Activated naive CD8-positive, alpha-beta T cell treated with anti-CD3 and anti-CD28 coated beads for 36 hours (primary cell): Measurements from ENCODE around the gene SELENOP. TPM values are rescaled to one million over a fixed set of nuclear protein-coding genes. Genes with fewer than 3 reads are reported as not detected.

ENCODE experiments used
- DNase-seq: peaks from one replicate; pipeline ENCODE4 v3.0.0; 2021
- H3K27ac Mint-ChIP-seq: one replicate; pipeline ENCODE4 v1.8.0; 2022; ENCODE audit warnings: mild to moderate bottlenecking, moderate library complexity, mixed read lengths
- H3K27me3 Mint-ChIP-seq: one replicate; pipeline ENCODE4 v1.8.0; 2022; ENCODE audit warnings: mild to moderate bottlenecking, mixed read lengths
- H3K36me3 Mint-ChIP-seq: one replicate; pipeline ENCODE4 v1.8.0; 2021; ENCODE audit warnings: mild to moderate bottlenecking, mixed read lengths
- H3K4me1 Mint-ChIP-seq: one replicate; pipeline ENCODE4 v1.8.0; 2021; ENCODE audit warnings: mixed read lengths
- H3K4me3 Mint-ChIP-seq: one replicate; pipeline ENCODE4 v1.8.0; 2022; ENCODE audit warnings: mild to moderate bottlenecking, moderate library complexity, mixed read lengths
- H3K9me3 Mint-ChIP-seq: one replicate; pipeline ENCODE4 v1.8.0; 2022; ENCODE audit warnings: mixed read lengths
- total RNA-seq, 2 experiments: library from RNA; stranded (reverse); gene quantifications; one replicate each; pipeline ENCODE4 v1.2.3, GENCODE V29; 2021

SELENOP gene
- total RNA-seq, 2 experiments from 2014 or later: not detected

DNA sequence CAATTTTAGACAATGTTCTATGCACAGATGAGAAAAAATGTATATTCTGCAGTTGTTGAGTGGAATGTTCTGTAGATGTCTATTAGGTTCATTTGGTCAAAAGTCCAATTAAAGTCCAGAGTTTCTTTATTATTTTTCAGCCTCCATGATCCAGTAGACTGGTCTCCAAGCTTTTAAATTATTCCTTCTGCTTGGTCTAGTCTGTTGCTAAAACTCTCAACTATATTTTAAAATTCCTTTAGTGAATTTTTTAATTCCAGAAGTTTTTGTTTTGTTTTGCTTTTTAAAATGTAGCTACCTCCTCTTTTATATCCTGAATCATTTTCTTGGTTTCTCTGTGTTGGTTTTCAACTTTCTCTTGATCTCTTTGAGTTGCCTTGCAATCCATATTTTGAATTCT is 24.6 kb downstream of the SELENOP start:
- Mint-ChIP-seq H3K4me3 (no peak overlapping the region), H3K4me1 (no peaks in the 10 kb centered on the region), H3K36me3 (peaks cover 54% of the 10 kb centered on the region), H3K9me3 (peaks cover 26% of the 10 kb centered on the region), H3K27me3 (no peaks in the 10 kb centered on the region), H3K27ac (no peak overlapping the region)
- no peak for DNase-seq

DNA sequence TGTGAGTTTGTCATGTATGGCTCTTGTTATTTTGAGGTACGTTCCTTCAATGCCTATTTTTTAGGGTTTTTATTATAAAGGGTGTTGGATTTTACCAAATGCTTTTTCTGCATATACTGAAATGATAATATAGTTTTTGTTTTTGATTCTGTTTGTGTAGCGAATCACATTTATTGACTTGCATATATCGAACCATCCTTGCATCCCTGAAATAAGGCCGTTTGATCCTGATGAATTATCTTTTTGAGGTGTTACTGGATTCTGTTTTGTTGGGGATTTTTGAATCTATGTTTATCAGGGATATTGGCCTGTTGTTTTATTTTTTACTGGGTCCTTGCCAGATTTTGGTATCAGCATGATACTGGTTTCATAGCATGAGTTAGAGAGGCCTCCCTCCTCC is 25.9 kb downstream of the SELENOP start:
- peaks cover 49% of the 10 kb centered on the region for H3K36me3 Mint-ChIP-seq
- no peaks in the 10 kb centered on the region for H3K4me1 Mint-ChIP-seq
- no peak overlapping the region for H3K4me3 Mint-ChIP-seq
- H3K27me3 Mint-ChIP-seq: no peaks in the 10 kb centered on the region
- no peak overlapping the region for H3K27ac Mint-ChIP-seq
- DNase-seq: no peak
- peaks cover 26% of the 10 kb centered on the region for H3K9me3 Mint-ChIP-seq

- Mint-ChIP-seq H3K36me3 (peaks cover 38% of the 10 kb centered on the region), H3K4me1 (no peaks in the 10 kb centered on the region), H3K27me3 (no peaks in the 10 kb centered on the region), H3K4me3 (no peak overlapping the region), H3K9me3 (peaks cover 23% of the 10 kb centered on the region), H3K27ac (no peak overlapping the region)
- no peak for DNase-seq
Observed at GRCh38 chr5:42784132-42784531, 27.6 kb downstream of the SELENOP start.

- H3K4me1 Mint-ChIP-seq: no peaks in the 10 kb centered on the region
- no peak overlapping the region for H3K4me3 Mint-ChIP-seq
- H3K27ac Mint-ChIP-seq: no peak overlapping the region
- no peaks in the 10 kb centered on the region for H3K27me3 Mint-ChIP-seq
- peaks cover 29% of the 10 kb centered on the region for H3K36me3 Mint-ChIP-seq
- no peak for DNase-seq
- H3K9me3 Mint-ChIP-seq: peaks cover 11% of the 10 kb centered on the region
Observed at GRCh38 chr5:42781584-42781983, 30.1 kb downstream of the SELENOP start.

- H3K9me3 Mint-ChIP-seq: no peaks in the 10 kb centered on the region
- no peak overlapping the region for H3K4me3 Mint-ChIP-seq
- no peak for DNase-seq
- peaks cover 9% of the 10 kb centered on the region for H3K36me3 Mint-ChIP-seq
- no peaks in the 10 kb centered on the region for H3K27me3 Mint-ChIP-seq
- H3K27ac Mint-ChIP-seq: no peak overlapping the region
- peaks cover 1% of the 10 kb centered on the region for H3K4me1 Mint-ChIP-seq
Observed at GRCh38 chr5:42779083-42779482, 32.6 kb downstream of the SELENOP start.

DNA sequence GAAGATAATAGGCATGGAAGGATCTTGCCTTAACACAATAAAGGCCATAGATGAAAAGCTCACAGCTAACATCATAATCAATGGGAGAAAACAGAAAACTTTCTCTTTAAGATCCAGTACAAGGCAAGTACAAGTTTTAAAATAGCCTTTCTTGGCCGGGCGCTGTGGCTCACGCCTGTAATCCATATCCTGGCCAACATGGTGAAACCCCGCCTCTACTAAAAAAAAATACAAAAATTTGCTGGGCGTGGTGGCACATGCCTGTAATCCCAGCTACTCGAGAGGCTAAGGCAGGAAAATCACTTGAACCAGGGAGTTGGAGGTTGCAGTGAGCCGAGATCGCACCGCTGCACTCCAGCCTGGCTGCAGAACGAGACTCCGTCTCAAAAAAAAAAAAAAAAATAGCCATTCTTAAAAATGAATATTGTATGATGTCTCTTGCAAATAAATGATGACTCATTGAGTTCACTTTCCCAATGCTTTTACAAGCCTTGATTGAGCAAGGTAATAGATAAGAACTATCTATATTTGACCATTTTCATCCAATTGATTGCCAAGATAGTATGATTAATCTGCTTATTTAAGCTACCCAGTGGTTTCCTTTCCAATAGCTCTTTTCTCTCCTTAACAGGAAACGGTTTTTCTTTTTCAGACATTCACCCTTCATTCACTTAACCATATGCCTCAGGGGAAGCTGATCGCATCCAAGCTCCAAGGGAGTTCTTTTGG is 39.3 kb downstream of the SELENOP start:
- no peak overlapping the region for H3K4me3 Mint-ChIP-seq
- no peak for DNase-seq
- H3K27ac Mint-ChIP-seq: no peak overlapping the region
- H3K27me3 Mint-ChIP-seq: peaks cover 4% of the 10 kb centered on the region
- no peaks in the 10 kb centered on the region for H3K9me3 Mint-ChIP-seq
- H3K36me3 Mint-ChIP-seq: peaks cover 7% of the 10 kb centered on the region
- H3K4me1 Mint-ChIP-seq: peaks cover 1% of the 10 kb centered on the region

DNA sequence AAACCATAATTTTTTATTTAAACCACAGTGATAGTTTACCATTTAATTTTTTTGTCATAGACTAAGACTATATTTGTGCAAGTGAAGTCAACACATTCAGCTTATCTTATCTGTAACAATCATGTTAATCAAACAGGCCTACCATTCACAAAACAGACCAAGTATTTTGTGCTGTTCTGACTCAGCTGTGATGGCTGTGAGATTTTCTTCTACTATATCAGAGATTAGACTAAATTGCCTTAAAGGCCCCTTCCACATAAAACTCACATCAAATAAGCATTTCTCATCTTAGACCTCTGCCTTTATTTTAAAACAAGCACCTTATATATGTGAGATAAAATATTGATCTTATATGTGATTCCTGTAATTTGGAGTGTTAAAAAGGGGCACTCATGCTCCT is 41.7 kb downstream of the SELENOP start:
- no peaks in the 10 kb centered on the region for H3K9me3 Mint-ChIP-seq
- H3K27me3 Mint-ChIP-seq: peaks cover 4% of the 10 kb centered on the region
- no peak for DNase-seq
- H3K4me3 Mint-ChIP-seq: no peak overlapping the region
- H3K27ac Mint-ChIP-seq: no peak overlapping the region
- H3K4me1 Mint-ChIP-seq: peaks cover 1% of the 10 kb centered on the region
- peaks cover 7% of the 10 kb centered on the region for H3K36me3 Mint-ChIP-seq

- H3K36me3 Mint-ChIP-seq: peaks cover 14% of the 10 kb centered on the region
- no peaks in the 10 kb centered on the region for H3K9me3 Mint-ChIP-seq
- peaks cover 4% of the 10 kb centered on the region for H3K27me3 Mint-ChIP-seq
- H3K27ac Mint-ChIP-seq: no peak overlapping the region
- no peaks in the 10 kb centered on the region for H3K4me1 Mint-ChIP-seq
- DNase-seq: no peak
- H3K4me3 Mint-ChIP-seq: no peak overlapping the region
Observed at GRCh38 chr5:42768106-42768504, 43.6 kb downstream of the SELENOP start.

GRCh38 chr5:42767491-42768105 is 44.1 kb downstream of the SELENOP start:
- Mint-ChIP-seq H3K27ac (no peak overlapping the region), H3K36me3 (peaks cover 14% of the 10 kb centered on the region), H3K9me3 (no peaks in the 10 kb centered on the region), H3K4me1 (no peaks in the 10 kb centered on the region), H3K4me3 (no peak overlapping the region), H3K27me3 (peaks cover 4% of the 10 kb centered on the region)
- no peak for DNase-seq

- peaks cover 9% of the 10 kb centered on the region for H3K4me1 Mint-ChIP-seq
- no peak overlapping the region for H3K27ac Mint-ChIP-seq
- H3K36me3 Mint-ChIP-seq: peaks cover 9% of the 10 kb centered on the region
- no peak overlapping the region for H3K4me3 Mint-ChIP-seq
- DNase-seq: no peak
- H3K27me3 Mint-ChIP-seq: peaks cover 3% of the 10 kb centered on the region
- no peaks in the 10 kb centered on the region for H3K9me3 Mint-ChIP-seq
Observed at GRCh38 chr5:42761791-42762190, 49.9 kb downstream of the SELENOP start.

DNA sequence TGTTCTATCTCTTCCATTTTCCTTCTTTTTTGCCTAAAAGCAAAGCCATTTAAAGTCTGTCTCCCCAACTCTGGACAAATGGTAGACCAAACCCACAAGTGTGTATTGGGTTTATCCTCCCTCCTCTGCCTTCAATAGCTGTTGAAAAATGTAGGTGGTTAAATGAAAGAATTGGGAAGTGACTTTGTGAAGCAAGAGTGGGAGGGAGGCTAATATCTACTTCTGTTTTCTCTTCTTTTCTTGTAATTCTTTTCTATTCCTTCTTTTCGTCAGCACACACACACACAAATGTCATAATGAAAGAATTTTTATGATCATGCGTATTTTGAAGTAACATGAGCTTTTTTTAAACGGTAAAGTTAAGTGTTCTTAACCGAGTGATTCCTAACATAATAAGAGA is 51.3 kb downstream of the SELENOP start:
- H3K27me3 Mint-ChIP-seq: peaks cover 3% of the 10 kb centered on the region
- H3K4me3 Mint-ChIP-seq: no peak overlapping the region
- no peaks in the 10 kb centered on the region for H3K9me3 Mint-ChIP-seq
- no peak overlapping the region for H3K27ac Mint-ChIP-seq
- peaks cover 9% of the 10 kb centered on the region for H3K4me1 Mint-ChIP-seq
- H3K36me3 Mint-ChIP-seq: peaks cover 9% of the 10 kb centered on the region
- no peak for DNase-seq

DNA sequence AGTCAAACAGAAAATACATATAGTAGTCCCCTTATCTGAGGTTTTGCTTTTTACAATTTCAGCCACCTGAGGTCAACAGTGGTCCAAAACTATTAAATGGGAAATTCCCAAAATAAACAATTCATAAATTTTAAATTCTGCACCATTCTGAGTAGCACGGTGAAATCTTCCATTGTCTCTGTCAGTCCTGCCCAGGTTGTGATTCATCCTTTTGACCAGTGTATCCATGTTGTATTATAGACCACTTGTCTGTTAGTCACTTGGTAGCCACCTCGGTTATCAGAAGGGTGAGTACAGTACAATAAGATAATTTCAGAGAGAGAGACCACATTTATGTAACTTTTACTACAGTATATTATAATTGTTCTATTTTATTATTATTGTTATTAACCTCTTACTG is 52.2 kb downstream of the SELENOP start:
- Mint-ChIP-seq H3K27me3 (peaks cover 3% of the 10 kb centered on the region), H3K36me3 (peaks cover 6% of the 10 kb centered on the region)

DNA sequence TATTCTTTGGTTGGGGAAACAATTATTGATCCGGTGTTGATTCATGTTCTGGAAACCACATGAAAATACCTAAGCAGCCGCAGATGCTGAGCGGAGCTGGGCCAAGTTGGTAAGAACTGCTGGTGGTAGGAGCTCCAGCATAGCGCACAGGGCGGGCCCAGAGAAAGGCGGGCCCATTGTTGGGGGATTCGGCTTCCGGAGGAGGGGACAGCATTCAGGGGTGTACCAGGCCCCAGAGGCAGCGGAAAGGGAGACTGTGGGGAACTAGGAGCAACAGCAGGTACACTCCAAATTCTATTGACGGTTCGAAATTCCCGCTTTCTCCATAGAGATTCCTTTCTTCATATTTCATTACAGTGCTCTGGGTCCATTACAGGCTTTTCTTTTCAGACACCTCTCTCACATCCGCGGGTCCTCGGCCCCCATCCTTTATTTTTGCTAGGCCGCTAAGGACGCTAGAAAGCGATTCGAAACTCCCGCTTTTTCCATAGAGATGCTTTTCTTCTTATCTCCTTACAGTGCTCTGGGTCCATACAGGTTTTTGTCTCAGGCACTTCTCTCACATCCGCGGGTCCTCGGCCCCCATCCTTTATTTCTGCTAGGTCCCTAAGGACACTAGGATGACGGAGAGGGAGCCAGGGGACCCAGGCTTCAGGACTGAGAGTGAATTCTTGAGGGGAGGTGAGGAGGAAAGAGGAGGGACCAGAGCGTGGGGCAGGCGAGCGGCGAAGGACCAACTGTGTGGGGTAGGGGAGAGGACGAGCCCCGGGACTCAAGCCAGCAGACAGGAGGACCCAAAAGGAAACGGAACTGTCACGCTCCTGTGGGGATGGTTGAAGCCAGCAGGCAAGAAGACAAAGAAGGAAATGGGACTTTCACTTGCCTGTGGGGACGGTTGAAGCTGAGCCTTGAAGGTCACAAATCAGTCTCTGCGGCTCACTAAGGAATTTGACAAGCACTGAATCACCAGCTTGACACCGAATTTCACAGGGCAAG is 54.8 kb downstream of the SELENOP start, which contains the start of gene CCDC152:
TSS of gene CCDC152 (plus strand) at position 213 of the 996 bp plus-strand sequence. CDS start 2,304 bp downstream, outside the sequence.
- peaks cover 3% of the 10 kb centered on the region for H3K27me3 Mint-ChIP-seq
- H3K36me3 Mint-ChIP-seq: peaks cover 2% of the 10 kb centered on the region
- peak; percentile 74 for DNase-seq
- H3K9me3 Mint-ChIP-seq: no peaks in the 10 kb centered on the region
- H3K4me3 Mint-ChIP-seq: peak within 1 kb of the TSS; percentile 90
- peaks cover 9% of the 10 kb centered on the region for H3K4me1 Mint-ChIP-seq
- peak within 1 kb of the TSS; percentile 82 for H3K27ac Mint-ChIP-seq

More for the DNA sequence above, 52.2 kb downstream of the SELENOP start:
- no peaks in the 10 kb centered on the region for H3K9me3 Mint-ChIP-seq
- H3K4me3 Mint-ChIP-seq: no peak overlapping the region
- no peak for DNase-seq
- peaks cover 9% of the 10 kb centered on the region for H3K4me1 Mint-ChIP-seq
- no peak overlapping the region for H3K27ac Mint-ChIP-seq

DNA sequence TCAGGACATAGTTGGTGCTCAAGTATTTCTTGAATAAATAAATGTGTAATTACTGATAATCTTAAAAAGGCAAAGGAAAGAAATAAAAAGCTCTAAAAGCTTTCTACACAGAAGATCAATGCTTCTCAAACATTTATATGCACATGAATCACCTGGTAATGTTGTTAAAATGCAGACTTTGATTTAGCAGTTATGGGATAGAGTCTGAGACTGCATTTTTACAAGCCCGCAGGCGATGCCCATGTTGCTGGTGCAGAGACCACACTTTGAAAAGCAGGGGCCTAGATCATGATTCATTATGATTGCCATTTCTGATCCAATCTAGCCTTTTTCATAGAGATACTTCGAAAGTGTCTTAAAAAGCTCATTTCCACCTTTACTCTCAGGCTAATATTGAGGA is 58.6 kb downstream of the SELENOP start:
- Mint-ChIP-seq H3K9me3 (peaks cover 2% of the 10 kb centered on the region), H3K27ac (no peak overlapping the region), H3K27me3 (no peaks in the 10 kb centered on the region), H3K4me3 (no peak overlapping the region), H3K4me1 (peaks cover 9% of the 10 kb centered on the region), H3K36me3 (no peaks in the 10 kb centered on the region)
- no peak for DNase-seq

DNA sequence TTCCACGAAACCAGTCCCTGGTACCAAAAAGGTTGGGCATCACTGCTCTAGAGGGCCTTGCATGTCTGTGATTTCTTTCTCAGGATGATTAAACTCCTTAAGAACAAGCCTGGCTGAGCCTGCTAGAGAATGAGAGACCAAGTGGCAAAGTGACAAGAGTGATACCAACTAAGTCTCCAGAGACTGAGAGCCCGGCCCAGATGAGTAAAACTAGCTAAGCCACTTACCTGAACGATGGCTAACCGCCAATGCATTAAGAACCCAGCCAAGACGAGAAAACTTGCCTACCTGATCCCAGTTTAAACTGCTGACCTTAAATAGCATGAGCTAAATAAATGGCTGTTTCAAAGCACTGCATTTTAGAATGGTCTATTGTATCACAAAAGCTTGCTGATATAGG is 60.6 kb downstream of the SELENOP start:
- H3K27ac Mint-ChIP-seq: no peak overlapping the region
- no peak overlapping the region for H3K4me3 Mint-ChIP-seq
- H3K4me1 Mint-ChIP-seq: peaks cover 6% of the 10 kb centered on the region
- no peak for DNase-seq
- no peaks in the 10 kb centered on the region for H3K36me3 Mint-ChIP-seq
- H3K27me3 Mint-ChIP-seq: no peaks in the 10 kb centered on the region
- peaks cover 2% of the 10 kb centered on the region for H3K9me3 Mint-ChIP-seq
